Esophagus muscularis mucosa (tissue), 3 donors: ENCODE measurements around the gene PTPRN2.

Experiments used
- POLR2A ChIP-seq: fragments of 450-650 bp; IDR thresholded peaks from one replicate; pipeline ENCODE4 v1.6.1; 2017; ENCODE audit warnings: antibody characterized with exemption, moderate library complexity, mild to moderate bottlenecking, low read depth
- POLR2AphosphoS5 ChIP-seq, 2 donors: sonication (generic); formaldehyde crosslinking; IDR thresholded peaks; one replicate each; pipeline ENCODE4 v1.6.1; 2017; ENCODE audit warnings: antibody characterized with exemption in 2 of 2
- TF ChIP-seq, protein P1 (sequence below), 3 experiments: fragments of 200-600 bp in 2 of 3; fragments of 450-650 bp in 1 of 3; sonication (generic) in 2 of 3; IDR thresholded peaks; one replicate each; pipeline ENCODE4 v1.5.1; 2017 to 2019; ENCODE audit warnings: antibody characterized with exemption in 3 of 3, mild to moderate bottlenecking in 2 of 3, moderate library complexity in 1 of 3

DNA sequence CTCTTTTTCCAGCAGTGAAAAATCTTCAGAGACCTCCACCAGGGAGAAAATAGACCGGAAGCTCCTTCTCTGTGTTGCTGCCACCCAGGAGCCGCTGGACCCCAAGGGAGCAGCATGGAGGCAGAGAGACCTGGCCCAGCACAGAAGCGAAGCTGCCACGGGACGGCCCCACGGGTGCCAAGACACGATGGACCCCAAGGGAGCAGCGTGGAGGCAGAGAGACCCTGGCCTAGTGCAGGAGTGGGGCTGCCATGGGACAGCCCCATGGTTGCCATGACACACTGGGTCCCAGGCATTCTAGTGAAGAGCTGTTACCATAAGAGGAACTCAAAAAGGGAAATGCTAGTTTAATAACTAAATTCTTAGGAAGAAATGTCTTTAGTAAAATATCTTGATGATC is 186.3 kb downstream of the PTPRN2 start:
- TF ChIP-seq, protein P1, sequence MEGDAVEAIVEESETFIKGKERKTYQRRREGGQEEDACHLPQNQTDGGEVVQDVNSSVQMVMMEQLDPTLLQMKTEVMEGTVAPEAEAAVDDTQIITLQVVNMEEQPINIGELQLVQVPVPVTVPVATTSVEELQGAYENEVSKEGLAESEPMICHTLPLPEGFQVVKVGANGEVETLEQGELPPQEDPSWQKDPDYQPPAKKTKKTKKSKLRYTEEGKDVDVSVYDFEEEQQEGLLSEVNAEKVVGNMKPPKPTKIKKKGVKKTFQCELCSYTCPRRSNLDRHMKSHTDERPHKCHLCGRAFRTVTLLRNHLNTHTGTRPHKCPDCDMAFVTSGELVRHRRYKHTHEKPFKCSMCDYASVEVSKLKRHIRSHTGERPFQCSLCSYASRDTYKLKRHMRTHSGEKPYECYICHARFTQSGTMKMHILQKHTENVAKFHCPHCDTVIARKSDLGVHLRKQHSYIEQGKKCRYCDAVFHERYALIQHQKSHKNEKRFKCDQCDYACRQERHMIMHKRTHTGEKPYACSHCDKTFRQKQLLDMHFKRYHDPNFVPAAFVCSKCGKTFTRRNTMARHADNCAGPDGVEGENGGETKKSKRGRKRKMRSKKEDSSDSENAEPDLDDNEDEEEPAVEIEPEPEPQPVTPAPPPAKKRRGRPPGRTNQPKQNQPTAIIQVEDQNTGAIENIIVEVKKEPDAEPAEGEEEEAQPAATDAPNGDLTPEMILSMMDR (IDR thresholded peaks at IDR 0.05) = no peak
- TF ChIP-seq POLR2AphosphoS5 (IDR thresholded peaks at IDR 0.05) (no peak), POLR2A (no peak)
